CD4-positive, alpha-beta T cell treated with Interleukin-6 at 100 ng/mL for 8 hours (primary cell): Measurements from ENCODE around the gene HELLS.
"Not testable (repeated sequence)": the region's sequence is repeated elsewhere in the genome, so short reads cannot be mapped to it uniquely, and the experiment has no call there.

Source experiments
- DNase-seq: peaks from one replicate; pipeline ENCODE4 v3.0.0-alpha.2; 2020; ENCODE audit warnings: mixed read lengths, low spot score

Gene HELLS

DNA sequence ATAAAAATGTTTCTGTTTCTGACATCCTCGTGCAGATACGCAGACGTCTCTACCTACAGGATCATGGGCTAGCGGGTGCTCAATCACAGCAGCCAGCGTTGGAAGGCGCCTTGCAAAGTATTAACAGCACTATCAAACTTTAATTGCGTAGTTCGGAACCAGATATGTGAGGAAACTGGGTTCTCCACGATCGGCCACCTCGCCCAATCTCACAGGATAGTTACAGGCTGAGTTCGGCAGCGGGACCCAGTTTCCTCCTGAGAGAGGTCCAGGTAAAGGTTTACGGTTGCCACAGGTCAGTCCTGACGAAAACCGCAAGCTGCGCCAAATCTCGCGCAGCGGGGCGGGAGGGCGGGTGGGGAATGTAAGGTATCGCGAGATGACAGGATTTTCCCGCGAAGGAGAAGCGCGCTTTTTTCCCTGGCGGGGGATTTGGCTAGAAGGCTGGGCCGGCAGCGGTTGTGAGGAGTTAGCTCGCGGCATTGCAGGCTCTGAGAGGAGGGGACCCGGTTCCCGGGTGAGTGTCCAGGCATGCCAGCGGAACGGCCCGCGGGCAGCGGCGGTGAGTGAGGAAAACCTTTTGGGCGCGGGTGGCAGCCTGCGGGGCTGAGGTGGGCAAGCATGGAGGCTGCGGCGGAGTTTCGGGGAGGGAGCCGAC lies at the start of gene HELLS:
TSS of gene HELLS (plus strand) at position 398 of the 658 bp plus-strand sequence. CDS start at position 532, 134 bp downstream.
- peak; percentile 69 for DNase-seq

- DNase-seq = no peak
Measured at GRCh38 chr10:94496010-94496409, 49.6 kb upstream of the HELLS start.

DNA sequence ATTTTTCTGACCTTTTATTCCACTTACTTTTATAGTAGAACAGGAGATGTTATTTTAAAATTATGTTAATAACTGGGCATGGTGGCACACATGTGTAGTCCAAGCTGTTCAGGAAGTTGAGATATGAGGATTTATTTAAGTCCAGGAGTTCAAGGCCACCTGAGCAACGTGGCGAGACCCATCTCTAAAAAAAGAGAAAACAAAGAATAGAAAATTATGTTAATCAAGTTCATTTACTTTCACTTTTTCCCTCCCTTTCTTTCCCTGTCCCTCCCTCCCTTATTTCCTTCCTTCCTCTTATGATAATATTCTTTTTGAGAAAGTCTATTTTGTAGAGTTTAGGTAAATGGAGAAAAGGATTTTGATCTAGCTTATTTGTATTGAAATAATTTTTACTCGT lies 48.9 kb upstream of the HELLS start:
- DNase-seq = no peak

DNA sequence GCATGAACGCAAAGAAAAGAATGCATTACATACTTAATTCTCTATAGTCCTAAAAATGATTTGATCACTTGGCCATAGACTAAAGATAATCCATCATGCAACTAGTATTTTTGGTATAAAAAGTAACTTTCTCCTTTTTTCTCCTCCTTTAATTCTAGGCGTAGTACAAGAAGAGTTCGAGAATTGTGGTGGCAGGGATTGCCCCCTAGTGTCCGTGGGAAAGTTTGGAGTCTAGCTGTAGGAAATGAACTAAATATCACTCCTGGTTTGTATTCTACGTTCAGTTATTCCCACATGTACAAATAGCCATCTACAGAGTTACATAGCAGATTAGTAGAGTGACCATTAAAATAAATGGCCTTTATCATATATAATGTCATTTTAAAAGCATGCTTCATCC lies 45.5 kb upstream of the HELLS start:
- no peak for DNase-seq

DNA sequence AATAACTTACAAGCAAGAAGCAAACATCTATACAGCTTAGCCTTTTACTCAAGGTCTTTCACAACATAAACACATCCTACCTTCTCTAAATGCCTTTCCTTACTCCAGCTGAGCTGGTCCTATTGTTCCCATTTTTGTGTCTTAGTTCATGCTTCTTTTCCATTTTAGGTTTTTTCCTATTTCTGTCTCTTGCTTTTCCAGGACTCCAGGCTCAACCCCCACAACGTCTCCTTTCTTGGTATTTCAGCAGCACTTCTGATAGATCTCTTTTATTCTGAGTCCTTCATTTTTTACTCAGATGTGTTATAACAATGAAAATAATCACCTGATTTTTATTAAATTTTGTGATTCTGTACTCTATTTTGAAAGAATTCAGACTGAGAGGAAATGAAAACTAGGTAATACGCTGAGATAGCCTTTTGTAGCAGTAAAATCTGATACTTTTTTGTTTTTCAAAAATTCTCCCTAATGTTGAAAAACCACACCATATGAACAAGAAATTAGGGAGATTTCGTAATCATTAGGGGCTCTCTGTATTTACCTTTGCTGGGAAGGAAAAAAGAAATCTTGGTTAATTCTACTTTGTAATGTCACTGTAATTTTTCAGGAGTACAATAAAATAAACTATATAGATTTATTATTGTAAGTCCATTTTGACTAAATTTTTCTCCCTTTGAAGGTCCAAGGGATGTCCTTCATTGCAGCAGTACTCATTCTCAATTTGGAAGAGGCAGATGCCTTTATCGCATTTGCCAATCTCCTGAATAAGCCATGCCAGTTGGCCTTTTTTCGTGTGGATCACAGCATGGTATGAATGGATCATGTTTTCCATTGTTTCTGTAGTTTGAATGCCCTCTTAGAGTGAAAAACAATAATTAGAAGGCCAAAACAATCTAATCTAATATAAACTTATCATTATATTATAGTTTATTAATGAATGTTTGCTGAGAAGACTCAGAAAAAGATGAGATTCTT lies 24.0 kb upstream of the HELLS start:
- DNase-seq = no peak

- no peak for DNase-seq
Measured at GRCh38 chr10:94524146-94524545, 21.4 kb upstream of the HELLS start.

DNA sequence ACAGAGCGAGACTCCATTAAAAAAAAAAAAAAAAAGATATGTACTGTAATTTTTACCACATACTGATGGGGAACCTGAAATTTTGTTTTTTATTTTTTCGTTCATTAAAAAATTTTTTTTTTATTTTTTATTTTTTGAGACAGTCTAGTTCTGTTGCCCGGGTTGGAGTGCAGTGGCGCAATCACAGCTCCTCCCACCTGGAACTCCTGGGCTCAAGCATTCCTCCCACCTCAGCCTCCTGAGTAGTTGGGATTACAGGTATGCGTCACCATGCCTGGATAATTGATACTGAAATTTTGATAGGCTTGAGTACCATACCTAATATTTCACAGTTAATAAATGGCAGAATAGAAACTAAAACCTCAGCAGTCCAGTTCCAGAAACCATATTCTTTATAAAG lies 20.9 kb upstream of the HELLS start:
- DNase-seq = no peak

DNA sequence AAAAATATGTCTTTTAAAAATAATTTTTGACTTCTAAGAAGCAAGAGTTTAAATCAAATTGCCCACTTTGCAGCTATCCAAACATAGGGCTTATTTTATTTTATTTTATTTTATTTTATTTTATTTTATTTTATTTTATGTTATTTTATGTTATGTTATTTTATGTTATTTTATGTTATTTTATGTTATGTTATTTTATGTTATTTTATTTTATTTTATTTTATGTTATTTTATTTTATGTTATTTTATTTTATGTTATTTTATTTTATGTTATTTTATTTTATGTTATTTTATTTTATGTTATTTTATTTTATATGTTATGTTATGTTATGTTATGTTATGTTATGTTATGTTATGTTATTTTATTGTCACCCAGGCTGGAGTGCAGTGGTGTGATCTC lies 14.0 kb upstream of the HELLS start:
- not testable (repeated sequence) for DNase-seq

DNA sequence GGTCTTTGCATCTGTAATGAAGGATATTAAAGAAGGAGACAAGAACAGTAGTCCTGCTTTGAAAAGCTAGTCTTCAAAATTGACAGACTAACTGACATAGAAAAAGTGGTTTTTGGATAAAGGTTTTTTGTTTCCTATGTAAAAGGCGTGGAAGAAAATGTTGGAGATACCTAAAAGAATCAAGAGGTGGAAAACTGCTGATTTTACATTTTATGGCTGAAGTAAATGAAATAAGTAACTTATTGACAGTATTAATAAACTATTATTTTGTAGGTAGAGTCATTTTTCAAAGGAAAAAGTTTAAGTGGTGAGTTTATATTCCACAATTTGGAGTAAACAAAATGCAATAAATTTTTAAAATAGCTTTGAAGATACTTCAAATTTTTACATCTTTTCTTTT lies 12.6 kb upstream of the HELLS start:
- DNase-seq = no peak

GRCh38 chr10:94542282-94542681 lies 3.3 kb upstream of the HELLS start:
- not testable (repeated sequence) for DNase-seq

- DNase-seq = no peak
Measured at GRCh38 chr10:94546049-94546900, 687 bp downstream of the HELLS start.

DNA sequence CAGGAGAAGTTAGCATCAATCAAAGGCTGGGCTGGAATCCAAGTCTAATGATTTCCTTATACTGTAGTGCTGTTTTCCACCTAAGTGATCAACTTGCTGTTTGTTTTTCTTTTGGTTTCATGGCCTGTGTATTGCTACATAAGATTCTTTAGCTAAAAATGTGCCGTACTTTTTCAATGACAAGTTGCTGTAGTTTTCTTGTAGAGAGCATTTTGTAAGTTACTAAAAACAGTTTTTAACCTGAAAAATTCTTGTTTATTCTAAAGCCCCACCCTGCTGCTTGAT lies 1.3 kb downstream of the HELLS start:
- no peak for DNase-seq

DNA sequence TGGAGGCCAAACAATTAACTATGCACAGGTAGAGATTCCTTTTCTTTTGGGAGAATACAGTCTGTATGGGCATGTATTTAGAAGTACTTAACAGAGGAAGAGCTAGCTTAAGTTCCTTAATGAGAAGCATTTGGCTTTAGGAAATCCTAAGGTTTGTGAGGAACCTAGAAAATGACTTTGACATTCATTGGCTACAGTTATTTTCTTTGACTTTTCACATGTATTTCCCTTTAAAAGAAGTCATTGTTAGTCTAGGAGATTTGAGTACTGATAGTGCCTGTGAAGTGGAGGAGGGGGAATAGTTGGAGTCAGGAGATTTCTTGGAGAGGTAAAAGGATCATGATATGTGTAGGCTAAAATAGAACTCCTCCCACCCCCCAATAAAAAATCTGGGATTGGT lies 3.6 kb downstream of the HELLS start:
- DNase-seq = no peak

DNA sequence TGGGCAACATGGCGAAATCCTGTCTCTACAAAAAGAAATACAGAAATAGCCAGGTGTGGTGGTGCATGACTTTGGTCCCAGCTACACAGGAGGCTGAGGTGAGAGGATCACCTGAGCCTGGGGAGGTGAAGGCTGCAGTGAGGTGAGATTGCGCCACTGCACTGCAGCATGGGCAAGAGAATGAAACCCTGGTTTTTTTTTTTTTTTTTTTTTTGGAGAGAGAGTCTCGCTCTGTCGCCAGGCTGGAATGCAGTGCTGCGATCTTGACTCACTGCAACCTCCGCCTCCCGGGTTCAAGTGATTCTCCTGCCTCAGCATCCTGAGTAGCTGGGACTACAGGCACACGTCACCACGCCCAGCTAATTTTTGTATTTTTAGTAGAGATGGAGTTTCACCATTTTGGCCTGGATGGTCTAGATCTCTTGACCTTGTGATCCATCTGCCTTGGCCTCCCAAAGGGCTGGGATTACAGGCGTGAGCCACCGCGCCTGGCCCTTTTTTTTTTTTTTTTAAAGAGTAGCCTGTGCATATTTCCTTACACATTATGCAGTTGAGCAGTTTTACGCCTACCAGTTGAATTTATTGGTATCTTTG lies 22.2 kb downstream of the HELLS start:
- not testable (repeated sequence) for DNase-seq

DNA sequence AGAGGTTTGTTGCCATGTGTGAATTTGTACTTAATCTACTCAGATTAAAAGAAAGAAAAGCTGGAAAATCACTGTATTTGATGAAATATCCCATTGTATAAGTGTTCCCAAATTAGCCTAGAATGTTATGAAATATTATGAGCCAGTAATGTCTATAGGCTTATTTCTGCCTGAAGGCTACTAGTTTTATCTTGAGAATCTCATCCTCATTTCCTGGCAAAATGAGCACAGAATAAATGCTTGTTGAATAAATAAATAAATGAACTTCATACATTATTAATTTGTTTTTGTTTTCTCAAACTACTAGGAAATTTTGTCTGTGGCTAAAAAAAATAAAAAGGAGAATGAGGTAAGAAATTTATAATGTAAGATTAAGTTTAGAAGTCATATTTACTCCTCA lies 25.5 kb downstream of the HELLS start:
- no peak for DNase-seq

- no peak for DNase-seq
Measured at GRCh38 chr10:94571528-94571927, 25.9 kb downstream of the HELLS start.

GRCh38 chr10:94578790-94579189 lies 33.2 kb downstream of the HELLS start:
- DNase-seq = no peak

DNA sequence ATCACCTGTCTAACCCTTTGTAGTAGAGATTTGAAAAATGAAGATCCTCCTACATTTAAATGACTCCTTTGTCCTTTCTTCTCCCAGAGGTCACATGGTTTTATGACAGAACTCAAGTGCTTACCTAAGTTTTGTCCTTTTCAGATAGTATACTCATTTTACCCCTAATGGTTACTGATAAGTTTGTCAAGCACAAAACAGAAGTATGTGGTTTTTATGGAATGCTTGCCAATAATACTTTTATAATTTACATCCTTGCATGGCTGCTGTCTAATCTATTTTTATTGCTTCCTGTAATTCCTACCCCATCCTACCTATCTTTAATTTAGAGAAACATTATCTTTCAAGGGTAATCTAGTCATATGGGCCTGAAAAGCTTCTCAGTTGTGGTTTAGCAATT lies 37.5 kb downstream of the HELLS start:
- no peak for DNase-seq

DNA sequence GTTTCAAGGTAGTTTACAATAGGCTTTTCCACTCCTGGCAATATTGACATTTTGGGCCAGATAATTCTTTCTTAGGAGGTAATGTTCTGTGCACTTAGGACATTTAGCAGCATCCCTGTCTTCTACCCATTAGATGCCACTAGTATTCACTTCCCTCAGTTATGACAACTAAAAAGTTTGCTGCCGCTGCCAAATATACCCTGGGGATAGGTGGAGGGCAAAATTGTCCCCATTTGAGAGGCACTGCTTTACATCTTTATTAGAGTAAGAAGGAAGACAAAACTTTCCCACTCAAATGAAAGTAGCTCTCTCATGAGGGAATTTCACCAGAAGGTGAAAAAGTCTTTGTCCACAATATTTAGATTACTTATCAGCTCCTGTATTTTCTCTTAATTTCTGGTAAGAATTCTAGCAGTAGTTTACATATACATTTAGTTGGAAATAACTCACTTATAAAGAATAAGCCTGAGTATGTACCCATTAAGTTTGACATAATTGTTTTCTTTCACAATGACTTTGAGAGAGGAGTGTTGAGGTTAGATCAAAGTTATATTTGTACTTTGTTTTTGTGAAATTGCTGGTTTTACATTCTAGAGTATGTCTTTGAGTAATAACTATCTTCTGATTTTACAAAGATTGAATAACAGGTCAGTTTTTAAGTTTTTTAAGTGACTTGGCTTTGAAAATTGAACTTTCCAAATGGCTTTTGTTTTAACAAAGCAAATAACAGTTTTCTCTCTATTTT lies 46.0 kb downstream of the HELLS start:
- no peak for DNase-seq

DNA sequence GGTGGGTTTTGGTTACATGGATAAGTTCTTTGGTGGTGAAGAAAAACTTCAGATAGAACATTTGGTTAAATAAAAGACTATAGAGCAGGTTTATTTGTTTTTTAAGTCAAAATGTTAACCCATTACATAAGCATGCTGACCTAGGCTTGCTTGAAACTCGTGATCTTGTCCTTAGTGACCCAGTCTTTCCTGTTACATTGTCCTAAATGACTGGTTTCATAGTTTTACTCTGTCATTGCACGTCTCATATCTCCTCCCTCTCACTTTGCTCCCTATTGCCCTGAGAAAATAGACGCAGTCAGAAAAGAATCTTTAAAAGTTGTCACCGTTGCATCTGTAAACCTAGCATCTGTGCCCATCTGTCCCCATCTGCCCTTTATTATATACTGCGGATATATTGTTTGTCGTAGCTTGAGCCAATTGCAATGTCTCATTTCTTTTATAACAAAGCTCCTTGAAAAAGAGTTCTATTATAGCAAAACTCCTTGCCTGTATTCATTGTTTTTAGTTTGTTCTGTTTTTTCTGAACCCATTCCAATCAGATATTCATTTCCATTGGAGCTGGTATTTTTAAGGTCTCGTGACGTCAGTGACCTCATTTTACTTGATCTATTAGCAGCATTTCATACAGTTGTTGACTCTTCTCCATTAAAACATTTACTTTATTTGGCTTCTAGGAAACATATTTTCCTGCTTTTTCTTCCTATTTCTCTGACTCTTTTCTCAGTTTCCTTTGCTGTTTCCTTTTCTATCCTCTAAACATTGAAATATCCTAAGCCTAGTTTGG lies 57.3 kb downstream of the HELLS start:
- no peak for DNase-seq

DNA sequence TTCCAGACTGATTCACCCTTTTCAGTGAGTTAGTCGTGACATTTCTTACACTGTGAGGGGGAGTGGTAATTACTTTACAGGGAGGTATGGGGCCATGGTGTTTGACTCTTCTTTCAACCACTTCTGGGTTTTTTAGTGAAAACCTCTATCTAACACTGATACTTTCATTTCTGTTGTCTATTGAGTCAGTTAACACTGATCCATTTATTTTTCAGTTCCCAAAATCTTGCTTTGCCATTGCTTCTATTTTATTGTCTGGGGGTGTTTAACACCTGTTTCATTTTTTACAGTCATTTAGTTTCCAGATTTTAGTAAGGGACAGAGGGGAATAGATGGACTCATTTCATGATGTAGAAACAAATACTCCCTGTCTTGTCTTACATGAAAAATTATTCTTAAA lies 61.5 kb downstream of the HELLS start:
- DNase-seq = no peak
